ENCODE data around the gene ORMDL3. TPM values are rescaled to one million over a fixed set of nuclear protein-coding genes. Genes with fewer than 3 reads are reported as not detected.

Gene ORMDL3
- polyA plus RNA-seq, 3 donors: 9.4 to 13.5 (median 11.8) TPM

- no peak within 1 kb of the TSS for H2AFZ ChIP-seq (ENCODE audit: insufficient read depth, low read depth, low read length, poor library complexity, severe bottlenecking)
- Mint-ChIP-seq H3K27me3 (ENCODE audit: low read depth in 3 of 3) (peaks cover 0 to 3% (median 2%) of the 10 kb centered on the region in 3 donors), H3K36me3 (no peaks in the 10 kb centered on the region), H3K4me1 (peaks cover 29% of the 10 kb centered on the region), H3K27ac (peak within 1 kb of the TSS in 2 of 7 donors; percentile 8 to 45), H3K4me3 (peak within 1 kb of the TSS in 1 of 2 donors; percentile 48), H3K9me3 (peaks cover 0 to 3% (median 0%) of the 10 kb centered on the region in 7 donors)
- H3K4me3 ChIP-seq (replicated peaks in 1 of 3; ENCODE audit: low read depth in 2 of 3, low read length in 3 of 3): no peak within 1 kb of the TSS
- no peak within 1 kb of the TSS for H3K4me2 ChIP-seq (replicated peaks; ENCODE audit: extremely low read depth, low read length, poor library complexity, severe bottlenecking)
- no peak for TF ChIP-seq CTCF (IDR thresholded peaks at IDR 0.05)
- peaks cover 21 to 24% of the 10 kb centered on the region in 2 donors for H3K4me1 ChIP-seq (ENCODE audit: control insufficient read depth in 1 of 2, insufficient read depth in 2 of 2, low read length in 2 of 2)
- no peaks in the 10 kb centered on the region for H3K36me3 ChIP-seq (replicated peaks in 1 of 2; ENCODE audit: control insufficient read depth in 1 of 2, insufficient read depth in 2 of 2, low read length in 2 of 2)
- intact Hi-C loops (cut with micrococcal nuclease): no loop called here
- no peaks in the 10 kb centered on the region for H3K27me3 ChIP-seq (ENCODE audit: control insufficient read depth in 2 of 2, insufficient read depth in 2 of 2, low read length in 2 of 2)
- H3K27ac ChIP-seq (ENCODE audit: low read depth in 1 of 2, low read length in 2 of 2): no peak within 1 kb of the TSS
- no peaks in the 10 kb centered on the region for H3K9me3 ChIP-seq (replicated peaks in 1 of 2; ENCODE audit: control insufficient read depth in 1 of 2, insufficient read depth in 1 of 2, low read length in 2 of 2)
- 100% methylated on average over 1 of the region's 6 CpGs for WGBS (ENCODE audit: insufficient coverage)
- no peaks in the 10 kb centered on the region for H4K20me1 ChIP-seq (ENCODE audit: insufficient read depth, low read length)
- no peaks in the 10 kb centered on the region for H3K79me2 ChIP-seq (ENCODE audit: insufficient read depth, low read length)
- H3K9ac ChIP-seq (ENCODE audit: insufficient read depth, low read length, poor library complexity, severe bottlenecking): no peak within 1 kb of the TSS
- DNase-seq: no peak
These were observed 35.3 kb upstream of the ORMDL3 start, which contains the start of gene GSDMA for GRCh38 chr17:39962642-39963220. GSDMA (plus strand) TSS chr17:39963004; CDS start chr17:39965688, 2,684 bp downstream.

- Mint-ChIP-seq H3K4me3 (no peak overlapping the region), H3K36me3 (no peaks in the 10 kb centered on the region), H3K27ac (peak overlapping the region in 1 of 7 donors; percentile 41), H3K4me1 (peaks cover 13% of the 10 kb centered on the region), H3K9me3 (no peaks in the 10 kb centered on the region), H3K27me3 (ENCODE audit: low read depth in 3 of 3) (peaks cover 0 to 3% (median 2%) of the 10 kb centered on the region in 3 donors)
- DNase-seq: no peak
- H2AFZ ChIP-seq (ENCODE audit: insufficient read depth, low read depth, low read length, poor library complexity, severe bottlenecking): no peak overlapping the region
- no peak overlapping the region for H3K4me2 ChIP-seq (replicated peaks; ENCODE audit: extremely low read depth, low read length, poor library complexity, severe bottlenecking)
- intact Hi-C loops (cut with micrococcal nuclease): no loop called here
- H3K9ac ChIP-seq (ENCODE audit: insufficient read depth, low read length, poor library complexity, severe bottlenecking): no peak overlapping the region
- H3K27ac ChIP-seq (ENCODE audit: low read depth in 1 of 2, low read length in 2 of 2): no peak overlapping the region
- no peak overlapping the region for H3K4me3 ChIP-seq (replicated peaks in 1 of 3; ENCODE audit: low read depth in 2 of 3, low read length in 3 of 3)
- no peaks in the 10 kb centered on the region for H3K36me3 ChIP-seq (replicated peaks in 1 of 2; ENCODE audit: control insufficient read depth in 1 of 2, insufficient read depth in 2 of 2, low read length in 2 of 2)
- no peaks in the 10 kb centered on the region for H3K27me3 ChIP-seq (ENCODE audit: control insufficient read depth in 2 of 2, insufficient read depth in 2 of 2, low read length in 2 of 2)
- no peak for TF ChIP-seq CTCF (IDR thresholded peaks at IDR 0.05)
- WGBS (ENCODE audit: insufficient coverage): 92% methylated on average over 4 of the region's 8 CpGs
- H3K9me3 ChIP-seq (replicated peaks in 1 of 2; ENCODE audit: control insufficient read depth in 1 of 2, insufficient read depth in 1 of 2, low read length in 2 of 2): no peaks in the 10 kb centered on the region
- peaks cover 4 to 6% of the 10 kb centered on the region in 2 donors for H3K4me1 ChIP-seq (ENCODE audit: control insufficient read depth in 1 of 2, insufficient read depth in 2 of 2, low read length in 2 of 2)
- no peaks in the 10 kb centered on the region for H4K20me1 ChIP-seq (ENCODE audit: insufficient read depth, low read length)
- H3K79me2 ChIP-seq (ENCODE audit: insufficient read depth, low read length): no peaks in the 10 kb centered on the region
These were observed 33.2 kb upstream of the ORMDL3 start for GRCh38 chr17:39960524-39961041.
